NCI-H1105 (cell line): ENCODE measurements around the gene BRD7.
A peak's percentile ranks its signal among the peaks of the same experiment; 100 is the strongest.

Source experiments
- DNase-seq: peaks from one replicate; lab custom pipeline; 2025; lab: John Stamatoyannopoulos, UW

Gene BRD7

GRCh38 chr16:50320310-50320709, 48.5 kb downstream of the BRD7 start:
- no peak for DNase-seq

GRCh38 chr16:50318796-50319578, 49.8 kb downstream of the BRD7 start:
- no peak for DNase-seq

- no peak for DNase-seq
These were observed 51.7 kb downstream of the BRD7 start for GRCh38 chr16:50316848-50317630.

- DNase-seq, result no peak
These were observed 52.5 kb downstream of the BRD7 start for GRCh38 chr16:50316102-50316847.

GRCh38 chr16:50315346-50315997, 53.3 kb downstream of the BRD7 start:
- DNase-seq, result no peak

GRCh38 chr16:50314665-50315064, 54.1 kb downstream of the BRD7 start:
- no peak for DNase-seq

- no peak for DNase-seq
These were observed 55.0 kb downstream of the BRD7 start for GRCh38 chr16:50313596-50314478.

- no peak for DNase-seq
These were observed 56.8 kb downstream of the BRD7 start for GRCh38 chr16:50311891-50312501.

- DNase-seq, result no peak
These were observed 57.7 kb downstream of the BRD7 start for GRCh38 chr16:50311134-50311528.

- no peak for DNase-seq
These were observed 58.3 kb downstream of the BRD7 start for GRCh38 chr16:50310308-50311133.

GRCh38 chr16:50309527-50310307, 59.1 kb downstream of the BRD7 start:
- DNase-seq, result peak; percentile 10

- no peak for DNase-seq
These were observed 59.6 kb downstream of the BRD7 start for GRCh38 chr16:50309156-50309526.

- DNase-seq, result no peak
These were observed 60.4 kb downstream of the BRD7 start for GRCh38 chr16:50308237-50308965.

GRCh38 chr16:50306287-50306686, 62.5 kb downstream of the BRD7 start:
- no peak for DNase-seq

- no peak for DNase-seq
These were observed 63.2 kb downstream of the BRD7 start for GRCh38 chr16:50305441-50306061.

- no peak for DNase-seq
These were observed 64.0 kb downstream of the BRD7 start for GRCh38 chr16:50304467-50305440.
